NCI-H2171 (cell line): ENCODE results near the gene DMD.

Experiments used
- DNase-seq: peaks from one replicate; lab custom pipeline; 2025; lab: John Stamatoyannopoulos, UW

The DMD gene

GRCh38 chrX:31178769-31179125 lies 2032.6 kb downstream of the DMD start:
- no peak for DNase-seq

DNA sequence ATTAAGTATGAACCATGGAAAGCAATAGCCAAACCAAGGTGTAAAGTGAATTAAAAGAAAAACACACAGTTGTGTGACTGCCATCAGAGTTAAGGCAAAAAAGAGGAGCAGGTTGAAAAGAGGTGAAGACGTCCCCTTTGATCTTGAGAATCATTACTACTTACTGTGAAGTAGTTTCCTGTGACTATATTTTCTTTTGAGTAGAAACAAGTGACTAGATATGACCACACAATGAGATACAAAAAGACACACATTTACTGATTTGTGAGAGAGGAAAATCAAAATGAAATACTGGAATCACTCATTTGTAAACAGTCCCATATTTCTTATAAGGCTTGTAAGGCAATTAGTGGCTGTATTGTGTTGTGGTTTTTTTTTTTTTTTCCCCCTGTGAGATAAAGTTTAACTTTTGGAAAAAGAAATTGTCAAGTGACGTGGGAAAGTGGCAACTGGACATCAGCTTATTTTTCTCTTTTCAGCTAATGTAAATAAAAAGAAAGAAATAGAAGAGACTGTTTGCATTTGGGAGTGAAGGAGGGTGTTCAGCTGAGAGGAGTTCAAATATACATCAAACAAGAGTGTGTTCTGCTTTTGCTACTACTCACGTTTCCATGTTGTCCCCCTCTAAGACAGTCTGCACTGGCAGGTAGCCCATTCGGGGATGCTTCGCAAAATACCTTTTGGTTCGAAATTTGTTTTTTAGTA lies 2033.1 kb downstream of the DMD start:
- no peak for DNase-seq

DNA sequence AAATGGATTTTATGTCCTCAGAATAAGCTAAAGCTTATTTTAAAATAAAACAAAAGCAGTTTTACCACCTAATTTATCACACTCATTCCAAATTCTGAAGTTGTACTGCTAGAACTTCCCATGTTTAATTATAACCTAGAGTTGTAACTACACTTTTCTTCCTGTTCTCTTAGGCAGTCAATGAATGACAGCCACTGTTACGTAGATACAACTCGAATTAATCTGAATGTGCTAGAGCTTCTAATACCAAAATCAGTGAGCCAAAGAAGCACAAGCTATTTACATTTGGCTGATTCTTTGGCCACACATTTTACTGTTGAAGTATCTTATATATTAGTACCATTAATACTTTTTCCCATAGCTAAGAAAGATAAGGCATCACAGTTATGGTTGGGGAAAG lies 2040.6 kb downstream of the DMD start:
- DNase-seq = no peak

GRCh38 chrX:31168551-31168950 lies 2042.8 kb downstream of the DMD start:
- DNase-seq = no peak

DNA sequence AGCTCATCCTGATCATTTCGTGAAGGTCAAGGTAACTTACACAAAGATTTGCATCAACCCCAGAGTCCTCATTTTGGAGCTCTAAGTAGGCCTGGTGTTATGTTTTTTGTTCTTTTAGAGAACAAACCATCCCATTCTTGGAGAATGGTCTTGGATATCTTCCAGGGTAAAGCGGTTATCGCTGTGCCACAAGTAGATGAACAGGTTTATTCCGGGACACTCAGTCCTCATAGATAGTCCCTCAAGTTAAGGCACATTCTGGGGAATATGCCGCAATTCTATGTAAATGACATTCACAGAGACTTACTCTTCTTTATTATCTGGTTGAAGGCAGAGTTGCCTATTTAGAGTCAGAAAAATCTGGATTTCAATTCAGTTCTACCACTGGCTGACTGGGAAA lies 2044.5 kb downstream of the DMD start:
- DNase-seq = no peak

DNA sequence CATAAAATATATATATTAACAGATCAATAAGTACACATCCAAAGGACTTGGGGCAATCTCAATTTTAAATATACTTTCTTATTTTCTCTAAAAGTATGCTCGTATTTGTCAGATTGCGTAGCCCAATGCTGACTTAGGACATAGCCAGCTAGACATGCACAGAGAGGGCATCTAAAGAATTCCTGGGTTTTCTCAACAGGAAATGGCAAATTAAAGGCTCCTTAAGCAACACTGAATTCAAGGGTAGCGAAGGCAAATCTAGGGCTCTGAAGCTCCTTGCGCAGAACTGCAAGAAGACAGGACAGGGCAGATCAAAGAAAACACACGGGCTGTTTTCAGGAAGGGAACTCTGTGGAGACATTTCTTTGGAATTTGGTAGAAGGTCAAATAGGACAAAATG lies 2044.9 kb downstream of the DMD start:
- no peak for DNase-seq

DNA sequence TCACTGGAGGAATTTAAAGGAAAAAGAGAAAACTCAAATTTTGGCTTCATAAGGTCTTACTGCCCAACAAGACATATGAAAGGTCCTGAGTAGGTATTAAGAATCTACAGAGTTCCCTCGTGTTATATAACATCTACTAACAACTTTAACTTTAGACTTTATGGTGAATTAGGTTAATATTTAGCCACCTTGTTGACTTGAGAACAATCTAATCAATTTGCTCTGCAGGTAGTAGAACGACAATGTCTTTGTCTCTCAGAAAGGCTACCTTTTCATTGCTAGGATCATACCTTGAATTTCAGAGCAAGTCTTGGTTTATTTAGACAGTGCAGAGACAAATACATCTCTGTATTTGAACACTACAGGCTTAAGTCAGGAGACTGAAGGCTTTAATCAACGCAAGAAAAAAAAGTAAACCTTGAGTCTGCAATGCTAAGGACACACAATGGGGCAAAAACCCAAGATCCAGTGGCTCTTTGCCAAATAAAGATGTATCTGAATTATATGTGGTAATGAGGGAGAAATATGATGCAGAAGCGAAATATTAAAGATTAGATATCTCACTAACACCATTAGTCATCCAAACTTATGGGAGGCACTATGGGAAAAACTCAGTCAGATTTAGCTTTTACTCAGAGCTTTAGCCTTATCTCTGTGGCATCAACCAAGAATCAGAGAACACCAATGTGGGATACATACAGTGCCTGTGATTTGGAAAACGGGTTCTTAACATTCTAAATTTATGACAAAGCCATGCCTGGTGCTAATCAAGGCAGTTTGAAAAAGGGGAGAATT lies 2045.9 kb downstream of the DMD start:
- DNase-seq = no peak

- DNase-seq = no peak
Measured at GRCh38 chrX:31154946-31155345, 2056.4 kb downstream of the DMD start.

DNA sequence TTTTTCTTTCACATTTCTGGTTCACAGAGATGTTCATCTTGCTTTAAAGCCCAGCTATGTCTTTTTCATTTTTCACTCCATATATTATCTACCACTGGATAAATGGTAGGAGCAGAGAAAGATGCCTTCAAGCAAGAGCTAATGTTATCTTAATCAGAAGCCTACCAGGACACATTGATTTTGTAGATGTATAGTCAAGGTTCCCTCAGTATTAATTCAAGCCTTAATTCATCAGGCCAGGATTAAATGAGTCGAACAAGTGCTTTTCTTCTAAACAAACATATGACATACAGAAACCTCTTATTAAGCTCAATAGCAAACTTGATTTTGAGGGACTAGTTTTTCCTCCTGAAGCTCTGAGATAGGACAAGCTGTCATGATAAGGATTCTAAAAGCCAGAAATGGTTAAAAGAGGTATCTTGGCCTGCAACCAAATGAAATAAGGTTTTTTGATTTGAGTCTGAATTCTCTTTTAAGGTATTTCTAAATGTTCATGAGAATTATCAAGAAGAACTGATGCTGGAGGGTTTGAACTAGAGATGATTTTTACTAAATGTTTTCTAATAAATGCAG lies 2057.8 kb downstream of the DMD start:
- DNase-seq = no peak

DNA sequence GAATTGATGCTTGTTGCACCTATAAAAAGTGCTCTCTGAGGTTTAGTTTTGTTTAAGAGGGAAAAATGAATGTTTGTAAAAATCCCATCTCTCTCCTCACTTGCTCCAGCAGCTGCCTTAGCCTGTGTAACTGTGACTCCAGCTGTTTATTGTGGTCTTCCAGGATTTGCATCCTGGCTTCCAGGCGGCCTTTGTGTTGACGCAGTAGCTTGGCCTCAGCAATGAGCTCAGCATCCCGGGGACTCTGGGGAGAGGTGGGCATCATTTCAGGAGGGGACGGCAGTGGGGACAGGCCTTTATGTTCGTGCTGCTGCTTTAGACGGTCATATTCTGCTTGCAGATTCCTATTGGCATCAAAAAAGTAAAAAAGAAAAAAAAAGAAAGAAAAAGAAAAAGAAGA lies 2064.2 kb downstream of the DMD start:
- no peak for DNase-seq

DNA sequence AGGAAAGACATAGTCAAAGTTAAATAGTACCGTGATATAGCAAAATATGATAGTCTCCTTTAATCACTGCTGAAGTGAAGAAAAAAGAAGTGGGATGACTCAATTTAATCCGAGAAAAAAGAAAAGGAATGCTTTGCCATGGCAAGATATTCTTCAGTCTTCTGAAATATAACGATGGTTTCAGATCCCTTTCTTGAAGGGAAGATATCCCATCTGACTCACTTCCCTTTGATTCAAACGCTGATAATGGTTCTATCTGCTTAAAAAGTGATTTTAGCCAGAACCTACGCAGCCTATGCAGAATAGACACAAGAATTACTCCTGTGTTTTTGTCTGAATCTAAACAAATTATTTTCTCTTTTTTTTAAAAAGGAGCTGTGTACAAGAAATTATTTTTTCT lies 2071.4 kb downstream of the DMD start:
- DNase-seq = no peak

DNA sequence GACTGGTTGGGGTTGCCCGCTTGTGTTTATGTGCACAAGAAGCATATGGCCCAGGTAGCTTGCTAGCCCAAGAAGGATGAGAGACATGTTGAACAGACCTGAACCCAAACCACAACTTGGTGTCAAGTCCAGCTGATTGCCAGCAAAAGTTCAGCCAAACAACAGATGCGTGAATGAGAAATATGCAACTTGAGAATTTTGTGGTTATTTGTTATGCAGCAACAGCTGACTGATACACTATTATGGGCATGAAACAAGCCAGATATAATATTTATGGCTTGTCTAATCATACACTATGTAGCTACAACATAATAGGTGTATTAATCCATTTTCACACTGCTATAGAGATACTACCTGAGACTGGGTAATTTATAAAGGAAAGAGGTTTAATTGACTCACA lies 2073.2 kb downstream of the DMD start:
- no peak for DNase-seq

- DNase-seq = no peak
Measured at GRCh38 chrX:31136144-31136611, 2075.2 kb downstream of the DMD start.

- DNase-seq = no peak
Measured at GRCh38 chrX:31132821-31133241, 2078.5 kb downstream of the DMD start.

GRCh38 chrX:31130457-31131220 lies 2080.7 kb downstream of the DMD start:
- no peak for DNase-seq

DNA sequence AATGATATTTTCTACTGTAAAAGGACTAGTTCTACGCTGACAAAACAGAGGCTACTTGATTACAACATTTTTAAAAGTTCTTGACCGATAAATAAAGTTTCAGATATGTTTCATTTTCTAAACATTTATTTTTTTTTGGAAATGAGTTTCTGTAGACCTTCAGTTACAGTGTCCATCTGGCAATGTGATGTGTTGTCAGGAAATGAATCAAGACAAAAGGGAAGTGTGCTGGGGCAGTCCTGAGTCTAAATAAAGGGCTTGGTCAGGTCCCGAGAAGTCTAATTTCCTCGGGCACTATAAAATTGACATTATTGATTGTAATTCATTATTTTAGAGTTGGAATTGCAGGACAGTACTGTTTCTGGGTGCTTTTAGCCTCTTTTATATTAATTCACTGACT lies 2082.5 kb downstream of the DMD start:
- no peak for DNase-seq

DNA sequence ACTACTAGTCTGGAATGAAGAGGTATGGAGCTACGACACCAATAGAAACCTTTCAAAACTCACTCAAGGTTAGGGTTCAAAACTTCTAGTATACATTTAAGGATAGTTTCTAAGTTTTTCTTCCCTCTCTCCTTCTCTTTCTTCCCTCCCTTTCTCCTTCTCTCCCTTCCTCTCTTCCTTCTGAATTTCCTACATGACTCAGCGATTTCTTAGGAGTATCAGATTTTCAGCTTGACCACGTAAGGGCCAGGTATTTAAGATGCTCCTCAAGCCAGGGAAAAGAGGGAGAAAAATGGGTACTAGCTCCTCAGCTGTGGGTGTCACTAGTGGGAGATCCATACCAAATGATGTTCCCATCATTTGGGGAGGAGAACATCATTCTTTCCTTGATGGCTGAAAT lies 2083.6 kb downstream of the DMD start:
- no peak for DNase-seq

DNA sequence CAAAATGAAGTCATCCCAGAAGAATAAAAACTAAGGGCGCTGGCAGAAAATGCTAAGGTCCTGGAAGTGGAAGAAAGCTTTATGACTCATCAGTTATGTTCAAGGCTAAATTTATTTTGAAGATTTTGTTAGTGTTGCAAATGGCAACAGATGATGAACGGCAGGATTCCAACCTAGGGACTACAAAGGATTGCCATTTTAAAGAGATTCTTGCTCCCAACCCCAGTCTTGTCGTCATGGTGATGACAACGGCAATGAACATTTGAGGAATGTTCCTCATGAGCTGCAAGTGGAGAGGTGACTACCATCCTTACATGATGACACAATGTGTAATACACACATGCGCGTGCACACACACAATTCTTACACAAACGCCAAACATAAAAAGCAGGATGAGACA lies 2085.1 kb downstream of the DMD start:
- no peak for DNase-seq

GRCh38 chrX:31124536-31124935 lies 2086.8 kb downstream of the DMD start:
- DNase-seq = peak; percentile 47

GRCh38 chrX:31123335-31123734 lies 2088.0 kb downstream of the DMD start:
- no peak for DNase-seq

DNA sequence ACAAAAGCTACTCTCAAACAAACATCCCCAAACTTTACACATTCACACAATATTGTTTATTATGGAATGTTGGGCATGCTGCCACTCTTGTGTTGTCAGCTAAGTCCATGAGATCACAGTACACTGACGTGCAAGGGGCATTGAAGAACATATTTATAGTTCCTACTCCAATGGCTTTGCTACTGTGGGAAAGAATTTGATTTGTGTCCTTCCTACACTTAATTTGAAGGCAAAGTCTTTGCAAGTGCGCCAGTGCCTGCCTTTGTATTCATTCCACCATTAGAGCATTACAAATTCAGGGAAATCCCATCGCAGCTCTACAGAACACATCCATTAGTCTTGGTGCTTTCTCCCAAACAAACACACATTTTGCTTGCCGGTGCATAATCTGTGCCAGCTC lies 2094.1 kb downstream of the DMD start:
- no peak for DNase-seq

DNA sequence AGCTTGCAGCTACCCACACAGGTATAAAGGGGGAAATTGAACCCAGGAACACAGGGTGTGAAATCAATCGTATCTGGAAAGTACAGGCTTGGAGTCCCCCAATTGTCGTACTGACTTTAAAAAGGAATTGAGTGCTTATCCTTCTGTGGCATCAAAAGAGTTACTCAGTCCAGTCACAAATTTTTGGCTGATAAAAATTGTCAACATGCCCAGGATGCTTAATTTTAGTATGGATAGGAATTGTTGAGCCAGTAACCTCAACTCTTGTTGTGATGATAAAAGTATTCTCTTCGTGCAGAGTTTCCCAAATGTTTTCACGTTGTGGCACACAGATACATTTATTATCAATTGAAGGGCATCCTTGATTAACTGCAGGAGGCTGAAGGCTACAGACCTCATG lies 2096.0 kb downstream of the DMD start:
- DNase-seq = no peak

DNA sequence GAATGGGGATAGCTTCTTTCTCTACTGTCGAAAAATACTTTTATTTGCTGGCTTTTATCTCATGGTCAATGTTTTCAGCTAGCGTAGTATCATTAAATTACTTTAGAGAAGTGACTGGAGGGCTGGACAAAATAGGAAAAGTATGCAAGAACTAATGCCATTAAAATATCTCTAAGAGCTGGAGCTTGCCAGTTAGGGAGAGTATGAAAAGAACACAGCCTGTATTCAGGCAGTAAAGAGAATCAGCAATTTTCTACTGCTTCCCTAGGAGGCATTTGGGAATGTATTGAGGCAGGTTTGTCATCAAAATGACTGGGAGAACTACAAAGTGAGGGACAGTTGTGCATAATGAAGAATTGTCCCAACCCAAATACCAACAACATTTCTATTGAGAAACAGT lies 2096.5 kb downstream of the DMD start:
- no peak for DNase-seq
